ENCODE results near the gene KSR1. TPM values are rescaled to one million over a fixed set of nuclear protein-coding genes. Genes with fewer than 3 reads are reported as not detected.

The KSR1 gene
- total and polyA plus RNA-seq, 2 of the 4 experiments (the other 2 are of a cell fraction), result 12.5 to 21.9 TPM

DNA sequence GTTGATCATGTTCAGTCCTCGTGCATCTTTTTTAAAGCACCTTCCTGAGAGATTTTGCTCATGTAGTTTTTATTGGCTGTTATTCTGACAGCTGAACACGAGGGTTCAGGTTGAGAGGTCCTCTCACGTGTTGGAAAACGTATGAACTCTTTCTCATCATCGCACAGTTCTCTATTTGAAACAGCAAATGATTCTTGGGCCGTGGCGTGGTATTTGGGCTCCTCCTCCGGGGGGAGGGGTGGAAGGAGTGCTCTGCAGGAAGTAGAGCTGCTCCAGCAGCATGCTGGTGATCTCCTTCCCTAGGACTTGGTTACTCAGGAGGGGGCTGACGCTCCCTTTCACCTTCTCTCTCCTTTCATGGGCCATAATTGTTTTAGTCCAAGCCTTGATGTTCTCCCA is 70.4 kb downstream of the KSR1 start:
- Histone ChIP-seq H4K5ac (ENCODE audit: low read depth, low read length) (no peak overlapping the region), H4K91ac (ENCODE audit: insufficient read depth, low read depth, low read length) (peak overlapping the region; percentile 42; the same call in 1 of the 2 replicates), H3K27me3 (ENCODE audit: control insufficient read depth, insufficient read depth, low read length) (no peaks in the 10 kb centered on the region), H2AFZ (replicated peaks; ENCODE audit: low read length, poor library complexity) (peak overlapping the region; percentile 74), H3K36me3 (ENCODE audit: control insufficient read depth, insufficient read depth, low read length) (no peaks in the 10 kb centered on the region), H3K56ac (ENCODE audit: extremely low read depth, insufficient read depth, low read length) (no peak overlapping the region), H3K9me3 (ENCODE audit: control insufficient read depth, insufficient read depth, low read length) (no peaks in the 10 kb centered on the region), H3K27ac (ENCODE audit: insufficient read depth, low read length) (no peak overlapping the region), H3K4ac (ENCODE audit: low read depth, low read length) (peak overlapping the region; percentile 75), H3K4me2 (ENCODE audit: low read depth, low read length) (peak overlapping the region; percentile 34; the same call in 1 of the 2 replicates), H2BK5ac (ENCODE audit: low read depth, low read length, poor library complexity, severe bottlenecking) (no peak overlapping the region), H4K8ac (ENCODE audit: low read depth in 2 of 2, low read length in 2 of 2) (peak overlapping the region; percentile 4 to 83; a peak in 2 of 4 replicates), H3K4me3 (ENCODE audit: insufficient read depth, low read depth, low read length) (no peak overlapping the region), H4K20me1 (ENCODE audit: insufficient read depth, low read length) (peaks cover 36% of the 10 kb centered on the region), H2BK15ac (ENCODE audit: low read depth, low read length) (peak overlapping the region; percentile 49; the same call in 2 of the 3 replicates), H3K79me1 (ENCODE audit: low read depth in 1 of 2, low read length in 2 of 2) (peaks cover 45 to 87% of the 10 kb centered on the region in 2 experiments), H2AK9ac (replicated peaks; ENCODE audit: low read depth, low read length, poor library complexity) (peak overlapping the region; percentile 52), H3K18ac (ENCODE audit: low read depth, low read length) (no peak overlapping the region; the same call in 1 of the 2 replicates), H2AK5ac (ENCODE audit: low read depth, low read length) (peak overlapping the region; percentile 74; the same call in 1 of the 2 replicates), H3K9me1 (ENCODE audit: insufficient read depth, low read length) (peaks cover 32% of the 10 kb centered on the region), H3K4me1 (ENCODE audit: control insufficient read depth, insufficient read depth, low read length) (peaks cover 41% of the 10 kb centered on the region), H2BK120ac (ENCODE audit: low read depth, low read length) (peak overlapping the region; percentile 75), H3K23ac (ENCODE audit: low read depth, low read length) (peak overlapping the region; percentile 70; the same call in 1 of the 2 replicates), H3K9ac (ENCODE audit: low read depth, low read length) (peak overlapping the region; percentile 11; the same call in 1 of the 2 replicates), H2BK20ac (ENCODE audit: low read depth, low read length) (peak overlapping the region; percentile 46), H3K14ac (replicated peaks; ENCODE audit: low read depth, low read length) (peak overlapping the region; percentile 85)
- in situ Hi-C loops (cut with MboI; ENCODE audit: low sequenced_read_pairs), result loop anchor here (25.0 kb wide), 1 partner anchor 811 kb away; the partner anchor contains the start of genes IFT20 and TNFAIP1
- ATAC-seq (ENCODE audit: low read depth) (peak; percentile 74), DNase-seq (peak; percentile 61)
- WGBS, 2 experiments (ENCODE audit: extremely low coverage in 2 of 2, insufficient read length in 1 of 2), result 50% methylated on average over 1 of the region's 9 CpGs; no CpG with 5 or more reads in 1 of the 2 experiments
- POLR2A ChIA-PET (ENCODE audit: unreplicated experiment), result no interaction called here
- CTCF ChIA-PET, result interaction anchor here (0.6 kb wide), 1 partner anchor 45 kb away, joined by 3 read pairs; no protein-coding TSS in a partner anchor
- dilution Hi-C loops (cut with HindIII; ENCODE audit: low sequenced_read_pairs, unreplicated experiment), result no loop called here
- BruUV-seq (replicated peaks), result no TSS peak
- intact Hi-C loops (cut with micrococcal nuclease), result no loop called here
- TF ChIP-seq RCOR1 (IDR thresholded peaks at IDR 0.05; ENCODE audit: insufficient replicate concordance, low read length) (no peak), BHLHE40 (IDR thresholded peaks at IDR 0.05; ENCODE audit: low read depth, low read length) (peak; percentile 23; the same call in 1 of the 2 replicates), RFX5 (IDR thresholded peaks at IDR 0.05; ENCODE audit: low read depth, low read length) (no peak), POLR2A (IDR thresholded peaks at IDR 0.05; ENCODE audit: low read depth, low read length) (no peak), MXI1 (IDR thresholded peaks at IDR 0.05; ENCODE audit: borderline replicate concordance, low read depth, low read length) (peak; percentile 90; the same call in 1 of the 2 replicates), MAZ (IDR thresholded peaks at IDR 0.05; ENCODE audit: borderline replicate concordance, low read depth, low read length) (peak; percentile 46; the same call in 1 of the 2 replicates)
